T-helper 2 cell (primary cell): ENCODE measurements around the gene TMIGD1.

Experiments
- DNase-seq, 5 experiments: peaks; one replicate each; pipeline versions ENCODE4 v3.0.0 to v3.0.0-alpha.2; 2012 to 2022

TMIGD1 gene

GRCh38 chr17:30279156-30279555 lies 54.7 kb downstream of the TMIGD1 start:
- no peak for DNase-seq

DNA sequence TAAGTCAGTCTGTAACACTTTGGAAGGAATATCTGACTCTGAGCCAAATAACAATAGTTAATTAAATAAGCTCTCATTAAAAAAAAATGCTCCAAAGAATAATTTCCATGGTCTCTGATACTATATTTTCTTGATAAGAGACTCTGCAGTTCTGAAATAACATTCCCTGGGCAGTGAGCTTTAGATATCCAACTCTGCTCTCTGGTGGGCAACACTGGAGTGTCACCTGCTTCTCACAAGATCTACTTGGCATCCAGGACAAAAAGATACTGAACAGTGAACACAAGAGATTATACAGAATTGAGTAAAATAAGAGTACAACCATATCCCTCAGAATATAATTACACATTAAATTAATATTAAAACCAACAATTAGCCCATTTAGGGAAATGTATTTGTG lies 55.8 kb downstream of the TMIGD1 start:
- peak in 1 of 5 experiments; percentile 30 for DNase-seq

GRCh38 chr17:30275911-30276310 lies 57.9 kb downstream of the TMIGD1 start:
- no peak for DNase-seq

GRCh38 chr17:30274887-30275286 lies 59.0 kb downstream of the TMIGD1 start:
- no peak for DNase-seq

- no peak for DNase-seq
Observed at GRCh38 chr17:30273373-30273772, 60.5 kb downstream of the TMIGD1 start.

DNA sequence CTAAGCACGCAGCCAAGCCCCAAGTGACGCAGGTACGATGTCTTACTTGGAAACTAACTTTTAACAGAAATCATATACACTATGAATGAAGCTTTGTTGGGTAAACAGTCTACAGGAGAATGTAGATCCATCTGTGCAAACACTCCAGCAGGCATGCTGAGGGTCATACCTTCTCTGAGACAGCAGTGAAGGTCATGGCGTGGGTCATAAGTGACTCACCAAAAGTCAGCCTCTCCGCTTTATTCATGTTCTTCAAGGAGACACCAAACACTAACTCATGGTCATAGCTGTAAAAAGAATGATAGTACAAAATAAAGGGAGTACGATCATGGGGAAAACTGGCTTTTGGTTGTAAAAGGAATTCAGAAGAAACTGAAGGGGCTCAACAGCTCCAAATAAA lies 62.8 kb downstream of the TMIGD1 start:
- no peak for DNase-seq

DNA sequence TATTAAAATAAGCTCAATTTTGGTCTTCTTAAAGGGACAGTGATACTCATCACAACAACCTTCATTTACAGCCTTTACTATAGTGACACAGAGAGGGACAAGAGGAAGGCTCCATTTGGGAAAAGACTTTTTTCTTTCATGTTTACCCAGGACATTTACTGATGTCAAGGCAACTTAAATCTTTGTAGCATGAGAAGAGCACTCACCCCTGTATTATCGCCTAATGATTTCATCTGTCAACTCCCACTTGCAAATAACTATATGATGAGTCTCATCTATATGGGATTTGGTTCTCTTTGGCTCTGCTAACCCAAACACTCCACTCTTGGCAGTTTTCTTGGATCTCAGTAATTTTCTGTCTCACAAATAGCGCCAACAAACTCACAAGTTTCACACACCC lies 66.2 kb downstream of the TMIGD1 start:
- no peak for DNase-seq
